NCI-H1930 (cell line): Measurements from ENCODE around the gene ADSS2.
"Not testable (repeated sequence)": the region's sequence is repeated elsewhere in the genome, so short reads cannot be mapped to it uniquely, and the experiment has no call there.

Source experiments
- DNase-seq, 2 experiments: peaks; one replicate each; lab custom pipeline; 2025; lab: John Stamatoyannopoulos, UW

The ADSS2 gene

GRCh38 chr1:244451539-244451950 lies at the start of gene ADSS2:
Gene ADSS2, minus strand, starts transcription at chr1:244451909. Its CDS starts 92 bp downstream, at chr1:244451817.
- no peak for DNase-seq

GRCh38 chr1:244500515-244500914 lies 48.8 kb upstream of the ADSS2 start:
- not testable (repeated sequence) for DNase-seq

- not testable (repeated sequence) for DNase-seq
Observed at GRCh38 chr1:244499484-244499883, 47.8 kb upstream of the ADSS2 start.

GRCh38 chr1:244497805-244498204 lies 46.1 kb upstream of the ADSS2 start:
- DNase-seq = no peak

GRCh38 chr1:244496186-244496585 lies 44.5 kb upstream of the ADSS2 start:
- no peak for DNase-seq

GRCh38 chr1:244494653-244495052 lies 42.9 kb upstream of the ADSS2 start:
- DNase-seq = no peak

- DNase-seq = not testable (repeated sequence)
Observed at GRCh38 chr1:244484971-244485370, 33.3 kb upstream of the ADSS2 start.

- no peak for DNase-seq
Observed at GRCh38 chr1:244473059-244473605, 21.4 kb upstream of the ADSS2 start.

GRCh38 chr1:244466724-244467123 lies 15.0 kb upstream of the ADSS2 start:
- no peak for DNase-seq

- peak; percentile 25 to 42 for DNase-seq
Observed at GRCh38 chr1:244461245-244462071, 9.7 kb upstream of the ADSS2 start, which contains the start of gene CATSPERE. Gene CATSPERE, plus strand, starts transcription at chr1:244461273. Its CDS starts 157 bp downstream, at chr1:244461430.

- no peak for DNase-seq
Observed at GRCh38 chr1:244460197-244460596, 8.5 kb upstream of the ADSS2 start.

GRCh38 chr1:244458781-244459180 lies 7.1 kb upstream of the ADSS2 start:
- DNase-seq = no peak

GRCh38 chr1:244456586-244456985 lies 4.9 kb upstream of the ADSS2 start:
- DNase-seq = no peak

GRCh38 chr1:244454412-244454811 lies 2.7 kb upstream of the ADSS2 start:
- DNase-seq = no peak

GRCh38 chr1:244451951-244452795 lies 464 bp upstream of the ADSS2 start:
- DNase-seq = peak; percentile 98 to 99

- no peak for DNase-seq
Observed at GRCh38 chr1:244450597-244451538, 841 bp downstream of the ADSS2 start.

GRCh38 chr1:244449936-244450508 lies 1.7 kb downstream of the ADSS2 start:
- no peak for DNase-seq

- no peak for DNase-seq
Observed at GRCh38 chr1:244448279-244449036, 3.3 kb downstream of the ADSS2 start.

GRCh38 chr1:244447552-244447951 lies 4.2 kb downstream of the ADSS2 start:
- no peak for DNase-seq

- no peak for DNase-seq
Observed at GRCh38 chr1:244447024-244447423, 4.7 kb downstream of the ADSS2 start.
